Sigmoid colon (tissue), 7 donors: ENCODE data around the gene TMEM44. TPM values are rescaled to one million over a fixed set of nuclear protein-coding genes. Genes with fewer than 3 reads are reported as not detected.

Experiments used
- DNase-seq: peaks from one replicate; pipeline ENCODE4 v3.0.0-alpha.2; 2019
- H3K27ac ChIP-seq, 4 donors: fragments of 200-600 bp; sonication (generic); one replicate each; pipeline ENCODE4 v1.5.1; 2016 to 2019; ENCODE audit warnings: mild to moderate bottlenecking in 1 of 4
- H3K27me3 ChIP-seq, 3 donors: fragments of 200-600 bp; sonication (generic); one replicate each; pipeline ENCODE4 v1.5.1; 2019; ENCODE audit warnings: mild to moderate bottlenecking in 1 of 3
- H3K36me3 ChIP-seq, 4 donors: fragments of 200-600 bp; sonication (generic); one replicate each; pipeline ENCODE4 v1.5.1; 2016 to 2019
- H3K4me1 ChIP-seq, 4 donors: fragments of 200-600 bp; sonication (generic); one replicate each; pipeline ENCODE4 v1.5.1; 2017 to 2019
- H3K4me3 ChIP-seq, 4 donors: fragments of 200-600 bp; sonication (generic); one replicate each; pipeline ENCODE4 v1.5.1; 2017 to 2019; ENCODE audit warnings: mild to moderate bottlenecking in 2 of 4, moderate library complexity in 1 of 4
- H3K9me3 ChIP-seq, 4 donors: fragments of 200-600 bp in 3 of 4; sonication (generic) in 3 of 4; one replicate each; pipeline versions ENCODE4 v1.5.1 to v1.6.1; 2013 to 2019
- EP300 ChIP-seq, 4 donors: sonication (generic); formaldehyde crosslinking; IDR thresholded peaks; one replicate each; pipeline ENCODE4 v1.6.1; 2017; ENCODE audit warnings: antibody characterized with exemption in 4 of 4
- POLR2A ChIP-seq, 2 donors: fragments of 450-650 bp; IDR thresholded peaks; one replicate each; pipeline ENCODE4 v1.6.1; 2016; ENCODE audit warnings: antibody characterized with exemption in 2 of 2, mild to moderate bottlenecking in 2 of 2, moderate library complexity in 2 of 2
- POLR2AphosphoS5 ChIP-seq, 4 donors: sonication (generic); formaldehyde crosslinking; IDR thresholded peaks; one replicate each; pipeline ENCODE4 v1.6.1; 2017; ENCODE audit warnings: antibody characterized with exemption in 4 of 4
- WGBS, 2 donors: extraction: QIAGEN DNeasy Blood & Tissue Kit; methylation state at CpG; one replicate each; pipeline ENCODE4 v1.1.7; 2013; 5-methylcytosine and 5-hydroxymethylcytosine counted together
- intact Hi-C: fragments of 100-400 bp; cut with DNase I; formaldehyde crosslinking; loops from one replicate; pipeline ENCODE4 v1.15.1; 2023
- polyA plus RNA-seq, 3 donors: library from polyadenylated mRNA; stranded (reverse); fragments of 200-250 nt; gene quantifications; one replicate each; pipeline ENCODE4 v1.2.3, GENCODE V29; 2013
- total RNA-seq, 4 donors: library from RNA; depleted of rRNA; stranded (reverse); fragments of >200 nt; gene quantifications; one replicate each; pipeline ENCODE4 v1.1.0, GENCODE V29; 2016
- TF ChIP-seq, protein P1 (sequence below), 4 experiments: fragments of 450-650 bp in 3 of 4; fragments of 200-600 bp in 1 of 4; IDR thresholded peaks; one replicate each; pipeline ENCODE4 v1.5.1; 2016 to 2019; ENCODE audit warnings: antibody characterized with exemption in 4 of 4, mild to moderate bottlenecking in 3 of 4, moderate library complexity in 2 of 4
- donor health status: healthy with polysubstance abuse.
- donor health status: Bipolar disorder and iron deficiency.
- donor health status: healthy.

TMEM44 gene, protein sequence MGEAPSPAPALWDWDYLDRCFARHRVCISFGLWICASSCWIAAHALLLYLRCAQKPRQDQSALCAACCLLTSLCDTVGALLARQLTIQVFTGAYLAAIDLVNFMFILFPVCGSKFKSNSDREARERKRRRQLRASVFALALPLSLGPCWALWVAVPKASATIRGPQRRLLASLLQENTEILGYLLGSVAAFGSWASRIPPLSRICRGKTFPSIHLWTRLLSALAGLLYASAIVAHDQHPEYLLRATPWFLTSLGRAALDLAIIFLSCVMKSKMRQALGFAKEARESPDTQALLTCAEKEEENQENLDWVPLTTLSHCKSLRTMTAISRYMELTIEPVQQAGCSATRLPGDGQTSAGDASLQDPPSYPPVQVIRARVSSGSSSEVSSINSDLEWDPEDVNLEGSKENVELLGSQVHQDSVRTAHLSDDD
- total RNA-seq (10 to 100 TPM in 1 of 4 donors, 1 to 10 TPM in 3; 2.0 to 11.9 (median 5.2) TPM), polyA plus RNA-seq (10 to 100 TPM; 24.0 to 25.8 (median 25.7) TPM)

DNA sequence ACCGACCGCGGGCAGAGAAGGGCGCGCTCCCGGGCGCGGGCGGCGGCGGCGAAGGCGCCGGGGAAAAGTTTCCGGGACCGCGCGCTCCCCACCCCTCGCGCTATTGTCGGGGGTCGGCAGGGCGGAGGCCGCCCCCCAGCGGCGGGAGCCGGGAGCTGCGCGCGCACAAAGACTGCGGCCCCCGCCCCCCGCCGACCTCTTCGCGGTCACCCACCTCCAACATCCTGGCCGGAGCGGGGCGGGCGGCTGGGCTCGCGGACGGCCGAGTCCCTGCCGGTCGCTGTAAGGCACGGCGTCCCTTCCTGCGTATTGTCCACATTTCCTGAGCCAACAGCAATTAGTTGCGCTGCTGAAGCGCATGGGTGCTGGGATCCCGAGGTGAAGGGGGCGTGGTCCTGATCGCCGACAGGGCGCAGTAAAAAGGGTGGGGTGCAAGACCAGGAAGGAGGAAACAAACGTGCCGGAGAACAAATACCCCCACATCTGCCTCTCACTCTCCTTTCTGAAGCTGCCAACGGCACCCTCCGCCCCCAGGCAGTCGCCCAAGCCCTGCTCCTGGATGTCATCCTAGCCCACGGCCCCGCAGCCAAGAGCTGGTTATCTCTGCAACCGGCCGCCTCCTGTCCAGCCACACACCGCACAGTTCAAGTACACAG is at the start of gene TMEM44:
Gene TMEM44, minus strand, starts transcription at position 71 of the 656 bp plus-strand sequence. CDS start 204 bp downstream, outside the sequence.
- Histone ChIP-seq H3K27me3 (no peaks in the 10 kb centered on the region), H3K36me3 (no peaks in the 10 kb centered on the region), H3K4me1 (peaks cover 0 to 10% (median 3%) of the 10 kb centered on the region in 4 donors), H3K9me3 (no peaks in the 10 kb centered on the region), H3K27ac (peak within 1 kb of the TSS; percentile 65 to 71 (median 67)), H3K4me3 (peak within 1 kb of the TSS; percentile 33 to 69 (median 61))
- TF ChIP-seq POLR2AphosphoS5 (IDR thresholded peaks at IDR 0.05) (peak in 3 of 4 donors; percentile 14 to 68 (median 39)), POLR2A (IDR thresholded peaks at IDR 0.05) (peak in 1 of 2 donors; percentile 17), EP300 (IDR thresholded peaks at IDR 0.05) (no peak)
- TF ChIP-seq, protein P1, sequence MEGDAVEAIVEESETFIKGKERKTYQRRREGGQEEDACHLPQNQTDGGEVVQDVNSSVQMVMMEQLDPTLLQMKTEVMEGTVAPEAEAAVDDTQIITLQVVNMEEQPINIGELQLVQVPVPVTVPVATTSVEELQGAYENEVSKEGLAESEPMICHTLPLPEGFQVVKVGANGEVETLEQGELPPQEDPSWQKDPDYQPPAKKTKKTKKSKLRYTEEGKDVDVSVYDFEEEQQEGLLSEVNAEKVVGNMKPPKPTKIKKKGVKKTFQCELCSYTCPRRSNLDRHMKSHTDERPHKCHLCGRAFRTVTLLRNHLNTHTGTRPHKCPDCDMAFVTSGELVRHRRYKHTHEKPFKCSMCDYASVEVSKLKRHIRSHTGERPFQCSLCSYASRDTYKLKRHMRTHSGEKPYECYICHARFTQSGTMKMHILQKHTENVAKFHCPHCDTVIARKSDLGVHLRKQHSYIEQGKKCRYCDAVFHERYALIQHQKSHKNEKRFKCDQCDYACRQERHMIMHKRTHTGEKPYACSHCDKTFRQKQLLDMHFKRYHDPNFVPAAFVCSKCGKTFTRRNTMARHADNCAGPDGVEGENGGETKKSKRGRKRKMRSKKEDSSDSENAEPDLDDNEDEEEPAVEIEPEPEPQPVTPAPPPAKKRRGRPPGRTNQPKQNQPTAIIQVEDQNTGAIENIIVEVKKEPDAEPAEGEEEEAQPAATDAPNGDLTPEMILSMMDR (IDR thresholded peaks at IDR 0.05), result peak in 2 of 4 experiments; percentile 50
- whole genome bisulfite sequencing, 2 donors, result 0 to 1% methylated on average over 66 of the region's 66 CpGs
- intact Hi-C loops, result no loop called here
- DNase-seq, result peak; percentile 81

DNA sequence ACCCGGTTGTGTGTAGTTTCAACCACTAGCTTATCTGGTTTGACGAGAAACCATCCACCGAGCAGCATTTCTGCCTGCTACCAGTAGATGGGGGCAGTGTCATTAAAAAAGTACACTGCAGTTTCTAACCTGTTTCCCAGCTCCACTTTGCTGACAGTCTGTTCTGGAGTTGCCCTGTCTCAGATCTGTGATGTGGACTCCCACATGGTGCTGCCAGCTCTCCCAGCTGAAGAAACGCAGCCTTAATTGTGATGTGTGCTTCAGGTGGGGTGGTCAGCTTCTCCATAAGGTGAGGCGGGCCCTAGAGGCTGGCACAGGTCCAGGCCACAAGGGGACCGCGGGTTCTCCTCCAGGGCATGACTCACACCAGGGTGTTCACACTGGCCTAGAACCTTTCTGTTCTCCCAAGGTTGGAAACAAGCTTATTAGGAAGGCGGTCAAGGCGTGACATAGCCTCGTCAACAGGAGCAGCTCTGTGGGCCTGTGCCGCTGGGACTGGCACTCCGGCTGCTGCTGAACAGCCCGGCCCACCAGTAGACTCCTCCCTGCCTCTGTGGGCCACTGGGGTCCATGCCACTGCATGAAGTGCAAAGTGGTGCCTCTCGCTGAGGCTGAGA is 49.6 kb upstream of the TMEM44 start:
- WGBS, 2 donors, result 36 to 46% methylated on average over 14 of the region's 14 CpGs
- DNase-seq, result peak; percentile 83
- Histone ChIP-seq H3K4me1 (peaks cover 0 to 31% (median 25%) of the 10 kb centered on the region in 4 donors), H3K36me3 (no peaks in the 10 kb centered on the region), H3K27ac (peak overlapping the region; percentile 21 to 69 (median 62)), H3K27me3 (no peaks in the 10 kb centered on the region), H3K4me3 (no peak overlapping the region), H3K9me3 (no peaks in the 10 kb centered on the region)
- TF ChIP-seq POLR2AphosphoS5 (IDR thresholded peaks at IDR 0.05), result peak in 2 of 4 donors; percentile 29 to 39
- TF ChIP-seq, protein P1 (IDR thresholded peaks at IDR 0.05), result peak; percentile 75 to 95 (median 82)
- TF ChIP-seq POLR2A (IDR thresholded peaks at IDR 0.05), result no peak
- TF ChIP-seq EP300 (IDR thresholded peaks at IDR 0.05), result no peak
- intact Hi-C loops, result loop anchor here (1.0 to 10.0 kb wide), 3 partner anchors 302 to 759 kb away; partner anchors contain the start of gene ACAP2

DNA sequence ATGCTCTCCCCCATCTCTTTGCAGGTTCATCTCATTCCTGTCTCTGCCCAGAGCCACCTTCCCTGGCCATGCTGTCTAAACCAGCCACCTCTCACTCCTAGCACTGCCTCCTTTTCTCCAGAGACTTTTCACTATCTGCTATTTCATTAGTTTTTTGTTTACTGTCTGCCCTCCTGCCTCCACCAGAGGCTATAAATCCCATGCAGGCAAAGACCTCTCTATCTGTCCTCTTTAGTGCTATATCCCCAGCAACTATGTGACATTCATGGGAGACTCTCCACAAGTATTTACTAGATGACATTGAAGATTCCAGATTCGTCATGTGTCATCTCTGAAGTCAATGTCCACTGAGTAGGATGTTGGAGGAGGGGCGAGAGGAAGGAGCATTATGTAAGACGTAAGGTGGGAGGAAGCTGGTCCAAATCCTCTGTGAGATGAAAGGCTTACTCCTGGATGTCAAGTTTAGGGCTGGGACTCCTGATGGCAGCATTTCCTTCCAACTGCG is 49.0 kb upstream of the TMEM44 start:
- no peak for TF ChIP-seq EP300 (IDR thresholded peaks at IDR 0.05)
- TF ChIP-seq POLR2AphosphoS5 (IDR thresholded peaks at IDR 0.05), result no peak
- TF ChIP-seq, protein P1 (IDR thresholded peaks at IDR 0.05), result no peak
- no peak for TF ChIP-seq POLR2A (IDR thresholded peaks at IDR 0.05)
- Histone ChIP-seq H3K4me1 (peaks cover 0 to 25% (median 19%) of the 10 kb centered on the region in 4 donors), H3K27me3 (no peaks in the 10 kb centered on the region), H3K36me3 (no peaks in the 10 kb centered on the region), H3K27ac (no peak overlapping the region), H3K9me3 (no peaks in the 10 kb centered on the region), H3K4me3 (no peak overlapping the region)
- intact Hi-C loops, result loop anchor here (1.0 to 10.0 kb wide), 3 partner anchors 303 to 760 kb away; partner anchors contain the start of gene ACAP2
- DNase-seq, result no peak
- WGBS, 2 donors, result 24 to 33% methylated on average over 4 of the region's 4 CpGs

DNA sequence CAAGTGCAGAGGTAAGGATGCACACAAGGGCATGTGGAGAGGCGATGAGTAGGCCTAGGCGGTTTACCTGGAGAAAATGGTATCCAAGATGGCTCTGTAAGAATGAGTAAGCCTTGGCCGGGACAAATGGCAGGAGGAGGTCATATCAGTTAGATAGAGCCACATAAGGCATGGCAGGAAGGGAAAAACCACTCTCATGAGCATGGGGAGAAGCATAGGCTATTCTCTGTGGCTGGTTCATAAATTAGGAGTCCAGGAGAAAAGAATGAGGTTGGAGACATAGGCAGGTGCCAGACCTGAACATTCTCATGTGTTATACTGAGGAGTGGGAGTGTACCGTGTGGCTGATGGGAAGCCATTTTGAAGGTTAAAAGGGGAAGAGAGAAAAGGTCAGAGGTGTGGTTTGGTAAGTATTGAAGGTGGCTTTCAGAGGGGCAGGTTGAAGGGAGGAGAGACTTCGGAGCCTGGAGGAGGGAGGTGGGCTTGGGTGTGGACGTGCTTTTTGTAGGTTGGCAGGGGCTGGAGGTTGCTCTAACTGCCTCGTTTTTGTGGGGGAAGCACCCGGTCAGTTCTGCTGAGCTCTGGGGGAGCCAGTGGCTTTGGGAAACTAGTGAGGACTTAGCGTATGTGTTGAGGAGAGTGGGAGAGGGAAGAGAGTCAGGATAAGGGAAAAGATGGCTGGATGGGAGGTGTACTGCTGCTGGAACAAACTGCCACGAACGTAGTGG is 47.8 kb upstream of the TMEM44 start:
- intact Hi-C loops, result loop anchor here (5.0 to 10.0 kb wide), 2 partner anchors 304 to 761 kb away; partner anchors contain the start of gene ACAP2
- Histone ChIP-seq H3K9me3 (no peaks in the 10 kb centered on the region), H3K27ac (no peak overlapping the region), H3K27me3 (no peaks in the 10 kb centered on the region), H3K4me1 (peaks cover 0 to 16% (median 13%) of the 10 kb centered on the region in 4 donors), H3K4me3 (no peak overlapping the region), H3K36me3 (no peaks in the 10 kb centered on the region)
- no peak for TF ChIP-seq POLR2A (IDR thresholded peaks at IDR 0.05)
- TF ChIP-seq, protein P1 (IDR thresholded peaks at IDR 0.05), result no peak
- no peak for TF ChIP-seq POLR2AphosphoS5 (IDR thresholded peaks at IDR 0.05)
- TF ChIP-seq EP300 (IDR thresholded peaks at IDR 0.05), result no peak
- no peak for DNase-seq
- WGBS, 2 donors, result 84 to 89% methylated on average over 11 of the region's 11 CpGs
